ENCODE results near the gene RNF13.

DNA sequence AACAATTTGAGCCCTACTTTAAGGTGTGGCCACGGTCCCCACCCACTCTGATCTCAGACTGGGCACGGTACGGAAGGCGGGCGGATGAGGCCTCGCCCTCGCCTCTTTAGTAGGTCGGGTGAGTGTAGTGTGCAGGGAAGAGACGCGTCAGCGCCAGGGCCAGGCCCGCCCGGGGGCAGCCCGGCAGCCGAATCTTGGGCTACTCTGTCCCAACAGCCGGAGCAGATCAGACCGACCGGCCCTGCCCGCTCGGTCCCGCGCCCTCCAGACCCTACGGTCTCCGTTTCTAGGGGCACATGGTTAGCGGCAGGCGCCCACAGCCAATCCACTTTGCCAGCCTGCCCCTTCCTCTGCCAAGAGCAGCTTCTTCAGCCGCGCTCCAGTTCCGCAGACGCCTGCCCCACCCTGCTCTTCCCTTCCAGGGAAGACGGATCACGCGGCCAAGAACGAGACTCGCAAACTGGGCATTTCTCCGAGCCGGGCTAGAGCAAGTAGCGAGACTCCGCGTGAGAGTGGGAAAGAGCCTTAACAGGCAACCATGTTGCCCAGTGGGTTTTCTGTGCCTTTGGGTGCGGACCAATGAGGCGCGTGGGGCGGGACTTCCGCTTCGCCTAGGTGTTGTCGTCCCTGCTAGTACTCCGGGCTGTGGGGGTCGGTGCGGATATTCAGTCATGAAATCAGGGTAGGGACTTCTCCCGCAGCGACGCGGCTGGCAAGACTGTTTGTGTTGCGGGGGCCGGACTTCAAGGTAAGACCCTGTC, at the start of gene RNF13:
- TF ChIP-seq, protein P1, sequence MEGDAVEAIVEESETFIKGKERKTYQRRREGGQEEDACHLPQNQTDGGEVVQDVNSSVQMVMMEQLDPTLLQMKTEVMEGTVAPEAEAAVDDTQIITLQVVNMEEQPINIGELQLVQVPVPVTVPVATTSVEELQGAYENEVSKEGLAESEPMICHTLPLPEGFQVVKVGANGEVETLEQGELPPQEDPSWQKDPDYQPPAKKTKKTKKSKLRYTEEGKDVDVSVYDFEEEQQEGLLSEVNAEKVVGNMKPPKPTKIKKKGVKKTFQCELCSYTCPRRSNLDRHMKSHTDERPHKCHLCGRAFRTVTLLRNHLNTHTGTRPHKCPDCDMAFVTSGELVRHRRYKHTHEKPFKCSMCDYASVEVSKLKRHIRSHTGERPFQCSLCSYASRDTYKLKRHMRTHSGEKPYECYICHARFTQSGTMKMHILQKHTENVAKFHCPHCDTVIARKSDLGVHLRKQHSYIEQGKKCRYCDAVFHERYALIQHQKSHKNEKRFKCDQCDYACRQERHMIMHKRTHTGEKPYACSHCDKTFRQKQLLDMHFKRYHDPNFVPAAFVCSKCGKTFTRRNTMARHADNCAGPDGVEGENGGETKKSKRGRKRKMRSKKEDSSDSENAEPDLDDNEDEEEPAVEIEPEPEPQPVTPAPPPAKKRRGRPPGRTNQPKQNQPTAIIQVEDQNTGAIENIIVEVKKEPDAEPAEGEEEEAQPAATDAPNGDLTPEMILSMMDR (IDR thresholded peaks at IDR 0.05; ENCODE audit: insufficient read depth, low read length) = no peak
- TF ChIP-seq SPI1 (IDR thresholded peaks at IDR 0.05; ENCODE audit: borderline replicate concordance, low read depth) (peak; percentile 52; the same call in 1 of the 2 replicates), POLR2AphosphoS5 (IDR thresholded peaks at IDR 0.05; ENCODE audit: low read depth) (peak; percentile 67)
- TF ChIP-seq, protein P2, sequence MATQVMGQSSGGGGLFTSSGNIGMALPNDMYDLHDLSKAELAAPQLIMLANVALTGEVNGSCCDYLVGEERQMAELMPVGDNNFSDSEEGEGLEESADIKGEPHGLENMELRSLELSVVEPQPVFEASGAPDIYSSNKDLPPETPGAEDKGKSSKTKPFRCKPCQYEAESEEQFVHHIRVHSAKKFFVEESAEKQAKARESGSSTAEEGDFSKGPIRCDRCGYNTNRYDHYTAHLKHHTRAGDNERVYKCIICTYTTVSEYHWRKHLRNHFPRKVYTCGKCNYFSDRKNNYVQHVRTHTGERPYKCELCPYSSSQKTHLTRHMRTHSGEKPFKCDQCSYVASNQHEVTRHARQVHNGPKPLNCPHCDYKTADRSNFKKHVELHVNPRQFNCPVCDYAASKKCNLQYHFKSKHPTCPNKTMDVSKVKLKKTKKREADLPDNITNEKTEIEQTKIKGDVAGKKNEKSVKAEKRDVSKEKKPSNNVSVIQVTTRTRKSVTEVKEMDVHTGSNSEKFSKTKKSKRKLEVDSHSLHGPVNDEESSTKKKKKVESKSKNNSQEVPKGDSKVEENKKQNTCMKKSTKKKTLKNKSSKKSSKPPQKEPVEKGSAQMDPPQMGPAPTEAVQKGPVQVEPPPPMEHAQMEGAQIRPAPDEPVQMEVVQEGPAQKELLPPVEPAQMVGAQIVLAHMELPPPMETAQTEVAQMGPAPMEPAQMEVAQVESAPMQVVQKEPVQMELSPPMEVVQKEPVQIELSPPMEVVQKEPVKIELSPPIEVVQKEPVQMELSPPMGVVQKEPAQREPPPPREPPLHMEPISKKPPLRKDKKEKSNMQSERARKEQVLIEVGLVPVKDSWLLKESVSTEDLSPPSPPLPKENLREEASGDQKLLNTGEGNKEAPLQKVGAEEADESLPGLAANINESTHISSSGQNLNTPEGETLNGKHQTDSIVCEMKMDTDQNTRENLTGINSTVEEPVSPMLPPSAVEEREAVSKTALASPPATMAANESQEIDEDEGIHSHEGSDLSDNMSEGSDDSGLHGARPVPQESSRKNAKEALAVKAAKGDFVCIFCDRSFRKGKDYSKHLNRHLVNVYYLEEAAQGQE (IDR thresholded peaks at IDR 0.05; ENCODE audit: insufficient replicate concordance, low read depth) = peak; percentile 31

Measured in HL-60 (cell line).